ENCODE measurements around the gene NKAIN1.

NKAIN1 gene

DNA sequence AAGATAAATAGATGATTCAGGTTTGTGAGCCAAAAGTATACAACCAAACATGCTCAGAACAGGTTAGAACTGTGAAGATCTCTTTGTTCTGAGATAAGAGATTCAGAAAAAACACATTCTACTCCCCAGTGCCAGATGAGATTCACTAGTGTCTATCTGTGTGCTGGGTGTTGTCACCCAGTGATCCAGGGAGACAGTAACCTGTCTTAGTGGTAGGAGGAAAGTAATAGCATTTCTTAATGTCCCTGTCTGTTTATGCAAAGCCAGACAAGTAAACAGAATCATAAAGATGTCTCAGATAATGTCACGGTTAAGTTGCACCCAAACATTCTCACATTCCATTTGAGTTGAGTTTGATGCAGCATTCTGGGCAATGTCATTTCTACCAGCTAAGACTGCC lies 18.9 kb upstream of the NKAIN1 start:
- Histone ChIP-seq H3K36me3 (ENCODE audit: insufficient read depth, low read length) (peaks cover 25% of the 10 kb centered on the region), H3K27me3 (ENCODE audit: control insufficient read depth in 1 of 2, insufficient read depth in 2 of 2, low read length in 2 of 2) (no peaks in the 10 kb centered on the region), H3K4me3 (ENCODE audit: low read depth in 1 of 2, low read length in 2 of 2) (no peak overlapping the region), H3K27ac (ENCODE audit: low read depth, low read length) (no peak overlapping the region), H3K9me3 (ENCODE audit: low read length) (no peaks in the 10 kb centered on the region), H3K9ac (ENCODE audit: low read length) (no peak overlapping the region), H3K4me1 (ENCODE audit: insufficient read depth, low read length) (no peaks in the 10 kb centered on the region)

DNA sequence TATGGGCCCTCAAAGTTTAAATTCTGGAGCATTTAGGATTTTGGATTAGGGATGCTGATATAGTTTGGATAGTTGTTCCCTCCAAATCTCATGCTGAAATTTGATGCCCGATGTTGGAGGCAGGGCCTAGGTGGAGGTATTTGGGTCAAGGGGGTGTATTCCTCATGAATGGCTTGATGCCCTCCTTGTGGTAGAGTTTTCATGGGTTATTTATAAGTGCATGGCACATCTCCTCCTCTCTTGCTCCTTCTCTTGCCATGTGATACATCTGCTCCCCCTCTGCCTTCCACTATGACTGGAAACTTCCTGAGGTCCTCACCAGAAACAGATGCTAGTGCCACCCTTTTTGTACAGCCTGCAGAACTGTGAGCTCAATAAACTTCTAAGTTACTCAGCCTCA lies 17.5 kb upstream of the NKAIN1 start:
- Histone ChIP-seq H3K36me3 (ENCODE audit: insufficient read depth, low read length) (peaks cover 25% of the 10 kb centered on the region), H3K27me3 (ENCODE audit: control insufficient read depth in 1 of 2, insufficient read depth in 2 of 2, low read length in 2 of 2) (no peaks in the 10 kb centered on the region), H3K4me1 (ENCODE audit: insufficient read depth, low read length) (no peaks in the 10 kb centered on the region), H3K27ac (ENCODE audit: low read depth, low read length) (no peak overlapping the region), H3K4me3 (ENCODE audit: low read depth in 1 of 2, low read length in 2 of 2) (no peak overlapping the region), H3K9me3 (ENCODE audit: low read length) (no peaks in the 10 kb centered on the region), H3K9ac (ENCODE audit: low read length) (no peak overlapping the region)

DNA sequence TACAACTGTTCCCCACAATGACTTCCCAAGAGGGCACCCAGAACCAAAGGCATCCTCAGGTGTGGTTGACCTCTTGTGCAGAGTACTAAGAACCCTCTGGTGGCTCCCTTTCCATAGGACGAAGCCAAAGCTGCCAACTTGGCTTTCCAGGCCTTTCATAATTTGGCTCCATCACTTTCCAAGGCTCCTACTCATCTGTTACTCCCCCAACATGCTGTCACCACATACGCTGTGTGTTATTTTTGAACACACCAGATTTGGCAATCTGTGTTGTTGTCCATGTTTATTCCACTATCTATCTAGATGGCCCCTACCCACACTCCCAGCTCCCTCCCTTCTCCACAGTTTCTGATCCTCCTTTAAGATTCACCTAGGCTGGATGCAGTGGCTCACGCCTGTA lies 10.2 kb upstream of the NKAIN1 start:
- H3K4me3 ChIP-seq (ENCODE audit: low read depth in 1 of 2, low read length in 2 of 2), result no peak overlapping the region
- no peaks in the 10 kb centered on the region for H3K36me3 ChIP-seq (ENCODE audit: insufficient read depth, low read length)
- H3K9me3 ChIP-seq (ENCODE audit: low read length), result no peaks in the 10 kb centered on the region
- H3K27ac ChIP-seq (ENCODE audit: low read depth, low read length), result no peak overlapping the region
- no peak overlapping the region for H3K9ac ChIP-seq (ENCODE audit: low read length)
- no peaks in the 10 kb centered on the region for H3K4me1 ChIP-seq (ENCODE audit: insufficient read depth, low read length)
- no peaks in the 10 kb centered on the region for H3K27me3 ChIP-seq (ENCODE audit: control insufficient read depth in 1 of 2, insufficient read depth in 2 of 2, low read length in 2 of 2)

DNA sequence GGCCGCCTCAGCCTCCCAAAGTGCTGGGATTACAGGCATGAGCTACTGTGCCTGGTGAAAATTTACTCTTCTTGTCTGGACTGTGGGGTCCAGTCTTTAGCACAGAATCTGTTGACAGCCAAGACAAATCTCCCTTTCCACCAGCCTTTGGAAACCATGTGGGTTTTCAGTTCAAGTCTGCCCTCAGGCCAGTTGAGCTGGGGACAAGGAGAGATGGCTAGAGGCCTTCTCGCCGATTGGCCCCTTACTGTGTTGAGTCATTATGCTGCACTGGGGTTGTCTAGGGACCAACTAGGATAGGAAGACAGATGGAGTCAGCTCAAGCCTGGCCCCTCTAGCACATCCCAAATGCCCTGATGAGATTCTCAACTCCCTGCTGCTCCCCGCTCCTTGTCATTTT lies 8.6 kb upstream of the NKAIN1 start:
- Histone ChIP-seq H3K36me3 (ENCODE audit: insufficient read depth, low read length) (no peaks in the 10 kb centered on the region), H3K4me3 (ENCODE audit: low read depth in 1 of 2, low read length in 2 of 2) (no peak overlapping the region), H3K4me1 (ENCODE audit: insufficient read depth, low read length) (no peaks in the 10 kb centered on the region), H3K27ac (ENCODE audit: low read depth, low read length) (no peak overlapping the region), H3K9me3 (ENCODE audit: low read length) (no peaks in the 10 kb centered on the region), H3K9ac (ENCODE audit: low read length) (no peak overlapping the region), H3K27me3 (ENCODE audit: control insufficient read depth in 1 of 2, insufficient read depth in 2 of 2, low read length in 2 of 2) (no peaks in the 10 kb centered on the region)

DNA sequence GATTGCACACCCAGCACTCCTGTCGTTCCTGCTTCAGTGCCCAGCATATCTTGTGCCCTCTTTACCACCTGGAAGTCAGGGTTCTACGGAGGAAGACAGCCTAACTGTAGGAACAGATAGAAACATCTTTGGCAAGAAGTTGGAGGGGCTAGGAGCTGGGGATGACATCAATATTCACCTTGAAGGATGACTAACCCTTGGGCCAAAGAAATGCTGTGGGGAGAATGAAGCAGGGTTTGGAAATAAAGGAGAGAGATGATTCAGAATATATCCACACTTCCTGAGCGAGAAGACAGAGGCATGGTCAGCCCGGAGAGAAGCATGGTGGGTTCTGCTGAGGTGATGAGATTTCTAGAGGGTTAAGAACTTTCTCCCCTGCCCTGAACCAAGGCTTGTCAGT lies 4.6 kb upstream of the NKAIN1 start:
- Histone ChIP-seq H3K4me3 (ENCODE audit: low read depth in 1 of 2, low read length in 2 of 2) (no peak overlapping the region), H3K9ac (ENCODE audit: low read length) (no peak overlapping the region), H3K4me1 (ENCODE audit: insufficient read depth, low read length) (no peaks in the 10 kb centered on the region), H3K27me3 (ENCODE audit: control insufficient read depth in 1 of 2, insufficient read depth in 2 of 2, low read length in 2 of 2) (peaks cover 8 to 16% of the 10 kb centered on the region in 2 donors), H3K9me3 (ENCODE audit: low read length) (no peaks in the 10 kb centered on the region), H3K27ac (ENCODE audit: low read depth, low read length) (no peak overlapping the region), H3K36me3 (ENCODE audit: insufficient read depth, low read length) (no peaks in the 10 kb centered on the region)

DNA sequence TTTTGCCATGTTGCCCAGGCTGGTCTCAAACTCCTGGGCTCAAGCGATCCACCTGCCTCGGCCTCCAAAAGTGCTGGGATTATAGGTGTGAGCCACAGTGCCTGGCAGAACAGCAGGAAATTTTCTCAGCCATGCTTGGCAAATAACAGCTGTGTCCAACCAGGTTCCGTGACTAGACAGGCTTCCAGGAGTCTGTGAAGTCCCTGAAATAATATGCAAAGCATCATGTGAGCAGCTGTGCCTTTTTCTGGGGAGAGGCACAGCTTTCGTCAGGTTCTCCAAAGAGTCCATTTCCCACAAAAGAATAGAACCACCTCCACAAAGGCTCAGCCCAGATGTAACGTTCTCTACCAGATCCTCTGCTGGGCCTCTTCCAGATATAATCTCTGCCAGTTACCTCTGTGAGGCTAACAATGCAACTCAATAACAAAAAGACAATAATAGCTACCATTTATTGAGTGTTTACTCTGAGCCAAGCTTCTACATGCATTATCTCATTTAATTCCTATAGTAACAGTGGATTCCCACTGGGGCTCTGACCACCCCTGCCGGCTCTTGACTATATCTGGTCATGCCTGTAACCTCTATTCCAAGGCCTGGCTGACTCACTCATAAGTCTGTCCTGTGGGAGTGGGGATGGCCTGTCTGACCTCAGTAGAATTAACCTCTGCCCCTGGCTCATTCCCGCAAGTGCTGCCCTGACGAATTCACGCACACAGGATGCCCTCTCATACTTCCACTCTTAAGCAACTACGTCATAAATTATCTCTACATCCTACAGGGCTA lies 4.0 kb upstream of the NKAIN1 start:
- no peaks in the 10 kb centered on the region for H3K36me3 ChIP-seq (ENCODE audit: insufficient read depth, low read length)
- no peak overlapping the region for H3K9ac ChIP-seq (ENCODE audit: low read length)
- no peak overlapping the region for H3K4me3 ChIP-seq (ENCODE audit: low read depth in 1 of 2, low read length in 2 of 2)
- H3K27ac ChIP-seq (ENCODE audit: low read depth, low read length), result no peak overlapping the region
- H3K9me3 ChIP-seq (ENCODE audit: low read length), result no peaks in the 10 kb centered on the region
- H3K4me1 ChIP-seq (ENCODE audit: insufficient read depth, low read length), result peaks cover 4% of the 10 kb centered on the region
- H3K27me3 ChIP-seq (ENCODE audit: control insufficient read depth in 1 of 2, insufficient read depth in 2 of 2, low read length in 2 of 2), result peaks cover 11 to 22% of the 10 kb centered on the region in 2 donors

DNA sequence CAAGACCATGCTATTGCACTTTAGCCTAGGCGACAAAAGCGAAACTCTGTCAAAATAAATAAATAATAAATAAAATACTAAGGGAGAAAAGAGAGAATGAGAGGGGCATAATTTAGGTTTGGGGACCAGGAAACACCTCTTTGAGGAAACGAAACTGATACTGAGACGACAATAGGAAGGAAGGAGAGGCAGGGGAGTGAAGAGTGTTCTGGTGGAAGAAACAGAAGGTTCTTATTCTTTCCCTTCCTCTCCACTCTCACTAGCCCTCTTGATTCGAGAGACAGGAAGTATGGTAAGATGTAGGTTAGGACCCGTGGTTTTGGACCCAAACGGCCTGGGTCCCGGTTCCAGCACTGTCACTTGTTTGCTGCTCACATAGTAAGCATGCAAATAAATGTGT lies 1.6 kb upstream of the NKAIN1 start:
- H3K27me3 ChIP-seq (ENCODE audit: control insufficient read depth in 1 of 2, insufficient read depth in 2 of 2, low read length in 2 of 2), result peaks cover 19 to 32% of the 10 kb centered on the region in 2 donors
- H3K9ac ChIP-seq (ENCODE audit: low read length), result no peak overlapping the region
- H3K9me3 ChIP-seq (ENCODE audit: low read length), result no peaks in the 10 kb centered on the region
- peaks cover 6% of the 10 kb centered on the region for H3K4me1 ChIP-seq (ENCODE audit: insufficient read depth, low read length)
- H3K36me3 ChIP-seq (ENCODE audit: insufficient read depth, low read length), result no peaks in the 10 kb centered on the region
- no peak overlapping the region for H3K27ac ChIP-seq (ENCODE audit: low read depth, low read length)
- no peak overlapping the region for H3K4me3 ChIP-seq (ENCODE audit: low read depth in 1 of 2, low read length in 2 of 2)

DNA sequence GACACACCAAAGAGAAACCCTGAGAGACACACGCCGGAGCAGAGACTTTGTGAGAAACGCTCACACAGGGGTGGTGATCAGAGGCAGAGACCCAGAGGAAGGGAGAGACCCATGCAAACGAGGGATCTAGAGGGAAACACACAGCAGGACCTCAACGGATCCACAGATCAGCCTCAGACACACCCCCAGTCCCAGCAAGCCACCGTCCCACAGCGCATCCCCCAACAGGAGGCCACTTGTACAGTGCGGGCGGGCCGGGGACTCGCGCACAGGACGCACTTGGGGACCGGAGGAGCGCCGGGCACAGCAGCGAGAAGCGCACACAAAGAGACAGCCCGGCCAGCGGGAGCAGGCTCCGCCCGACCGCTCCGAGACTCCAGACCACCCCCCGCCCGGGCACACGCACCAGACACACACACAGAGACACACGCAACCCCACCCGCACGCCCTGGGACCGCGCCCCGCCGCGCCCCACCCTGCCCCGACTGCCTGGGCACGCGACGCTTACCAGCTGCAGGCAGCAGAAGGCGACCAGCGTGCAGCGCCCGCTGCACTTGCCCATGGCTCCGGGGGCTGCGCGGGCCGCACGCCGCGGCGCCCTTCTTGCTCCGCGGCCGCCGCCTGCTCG lies 587 bp downstream of the NKAIN1 start:
- no peak overlapping the region for H3K27ac ChIP-seq (ENCODE audit: low read depth, low read length)
- no peaks in the 10 kb centered on the region for H3K36me3 ChIP-seq (ENCODE audit: insufficient read depth, low read length)
- no peaks in the 10 kb centered on the region for H3K9me3 ChIP-seq (ENCODE audit: low read length)
- no peak overlapping the region for H3K9ac ChIP-seq (ENCODE audit: low read length)
- H3K4me1 ChIP-seq (ENCODE audit: insufficient read depth, low read length), result peaks cover 6% of the 10 kb centered on the region
- no peak overlapping the region for H3K4me3 ChIP-seq (ENCODE audit: low read depth in 1 of 2, low read length in 2 of 2)
- H3K27me3 ChIP-seq (ENCODE audit: control insufficient read depth in 1 of 2, insufficient read depth in 2 of 2, low read length in 2 of 2), result peaks cover 24 to 32% of the 10 kb centered on the region in 2 donors

DNA sequence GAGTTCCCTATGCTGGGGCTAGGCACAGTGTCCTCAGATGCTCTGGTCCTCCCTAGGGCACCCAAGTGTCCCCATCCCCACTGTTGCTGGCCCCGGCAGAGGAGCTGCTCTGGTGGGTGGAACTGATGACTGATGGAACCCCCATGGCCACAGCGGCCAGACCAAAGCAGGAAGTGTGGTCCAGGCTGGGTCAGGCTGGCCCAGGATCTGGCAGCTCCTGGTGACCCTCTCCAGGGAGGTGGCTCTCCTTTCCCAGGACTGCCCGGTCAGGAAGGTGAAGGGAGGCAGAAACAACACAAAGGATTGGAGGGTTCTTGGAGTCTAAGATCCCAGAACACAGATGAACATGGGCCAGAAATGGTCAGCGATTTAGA lies 1.1 kb downstream of the NKAIN1 start:
- Histone ChIP-seq H3K36me3 (ENCODE audit: insufficient read depth, low read length) (no peaks in the 10 kb centered on the region), H3K9me3 (ENCODE audit: low read length) (no peaks in the 10 kb centered on the region), H3K27me3 (ENCODE audit: control insufficient read depth in 1 of 2, insufficient read depth in 2 of 2, low read length in 2 of 2) (peaks cover 24 to 32% of the 10 kb centered on the region in 2 donors), H3K9ac (ENCODE audit: low read length) (no peak overlapping the region), H3K27ac (ENCODE audit: low read depth, low read length) (no peak overlapping the region), H3K4me3 (ENCODE audit: low read depth in 1 of 2, low read length in 2 of 2) (no peak overlapping the region), H3K4me1 (ENCODE audit: insufficient read depth, low read length) (peaks cover 6% of the 10 kb centered on the region)

DNA sequence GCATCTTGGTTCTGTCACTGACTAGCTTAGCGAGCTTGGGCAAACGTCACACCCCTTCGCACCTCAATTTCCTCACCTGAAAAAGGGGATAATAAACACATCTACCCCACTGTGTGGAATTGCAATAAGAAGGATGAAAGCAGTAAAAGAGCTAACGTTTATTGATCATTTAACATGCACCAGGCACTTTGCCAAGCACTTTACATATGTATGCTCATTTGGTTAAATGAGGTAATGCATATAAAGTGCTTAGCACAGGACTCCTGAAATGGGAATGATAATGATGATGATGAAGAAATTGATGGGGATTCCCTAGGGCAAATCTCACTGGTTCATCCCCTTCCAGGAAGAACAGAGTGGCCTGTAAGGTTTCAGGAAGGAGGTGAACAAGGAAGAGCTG lies 4.8 kb downstream of the NKAIN1 start:
- Histone ChIP-seq H3K4me1 (ENCODE audit: insufficient read depth, low read length) (peaks cover 6% of the 10 kb centered on the region), H3K9me3 (ENCODE audit: low read length) (no peaks in the 10 kb centered on the region), H3K4me3 (ENCODE audit: low read depth in 1 of 2, low read length in 2 of 2) (no peak overlapping the region), H3K36me3 (ENCODE audit: insufficient read depth, low read length) (no peaks in the 10 kb centered on the region), H3K27me3 (ENCODE audit: control insufficient read depth in 1 of 2, insufficient read depth in 2 of 2, low read length in 2 of 2) (peaks cover 16 to 18% of the 10 kb centered on the region in 2 donors), H3K9ac (ENCODE audit: low read length) (no peak overlapping the region), H3K27ac (ENCODE audit: low read depth, low read length) (no peak overlapping the region)

DNA sequence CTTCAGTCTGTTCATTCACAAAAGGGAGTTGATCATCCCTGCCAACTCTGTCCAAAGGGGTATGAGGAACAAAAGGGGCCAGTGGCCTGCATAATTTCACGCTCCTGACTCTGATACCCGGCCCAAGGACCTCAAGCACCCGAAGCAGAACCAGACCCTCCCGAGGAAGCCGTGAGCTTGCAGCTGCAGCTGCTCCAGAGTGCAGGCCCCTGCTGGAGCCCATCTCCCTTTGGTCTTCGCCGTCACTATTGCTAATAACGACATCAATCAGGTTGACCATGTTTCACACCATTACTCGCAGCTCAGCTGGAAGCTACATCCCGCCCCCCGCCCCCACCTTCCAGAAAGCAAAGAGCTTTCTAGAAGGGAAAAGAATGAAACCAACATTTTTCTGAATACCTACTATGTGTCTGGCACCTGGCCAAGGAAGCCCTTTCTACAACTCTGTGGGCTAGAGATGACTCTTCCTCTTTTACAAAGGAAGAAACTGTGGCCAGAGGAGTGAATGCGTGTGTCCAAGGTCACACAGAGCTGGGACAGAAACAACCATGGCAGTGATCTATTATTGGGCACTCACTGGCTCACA lies 5.5 kb downstream of the NKAIN1 start:
- H3K9me3 ChIP-seq (ENCODE audit: low read length), result no peaks in the 10 kb centered on the region
- H3K27ac ChIP-seq (ENCODE audit: low read depth, low read length), result no peak overlapping the region
- no peak overlapping the region for H3K9ac ChIP-seq (ENCODE audit: low read length)
- no peak overlapping the region for H3K4me3 ChIP-seq (ENCODE audit: low read depth in 1 of 2, low read length in 2 of 2)
- no peaks in the 10 kb centered on the region for H3K36me3 ChIP-seq (ENCODE audit: insufficient read depth, low read length)
- peaks cover 15 to 16% of the 10 kb centered on the region in 2 donors for H3K27me3 ChIP-seq (ENCODE audit: control insufficient read depth in 1 of 2, insufficient read depth in 2 of 2, low read length in 2 of 2)
- H3K4me1 ChIP-seq (ENCODE audit: insufficient read depth, low read length), result peaks cover 6% of the 10 kb centered on the region
